Keratinocyte (primary cell): ENCODE results near the gene UNC93A. TPM values are rescaled to one million over a fixed set of nuclear protein-coding genes. Genes with fewer than 3 reads are reported as not detected.

Source experiments
- DNase-seq: peaks from one replicate; pipeline ENCODE4 v3.0.0-alpha.2; 2011; ENCODE audit warnings: low read depth, missing footprints, low spot score
- FAIRE-seq: peaks from 2 replicates; lab custom pipeline; 2011; peaks lifted over from hg19 to GRCh38; lab: Jason Lieb, UNC
- H2AFZ ChIP-seq: 2 replicates; pipeline ENCODE4 v1.6.0; 2012; ENCODE audit warnings: low read length, control low read depth, inconsistent platforms; ENCODE audit not compliant: control insufficient read depth
- H3K27ac ChIP-seq: 2 replicates; pipeline ENCODE4 v1.5.1; 2011; ENCODE audit warnings: low read length; ENCODE audit not compliant: control insufficient read depth, insufficient read depth
- H3K27me3 ChIP-seq: 3 replicates; pipeline ENCODE4 v1.6.0; 2011; ENCODE audit warnings: low read length; ENCODE audit not compliant: control insufficient read depth, insufficient read depth; ENCODE audit errors: extremely low read depth
- H3K36me3 ChIP-seq, 2 experiments: 2 replicates in 1 of 2; 3 replicates in 1 of 2; pipeline ENCODE4 v1.5.1; 2011; ENCODE audit warnings: low read length in 2 of 2, mild to moderate bottlenecking in 1 of 2; ENCODE audit not compliant: control insufficient read depth in 2 of 2, insufficient read depth in 2 of 2; ENCODE audit errors: extremely low read depth in 1 of 2
- H3K4me1 ChIP-seq: 3 replicates; pipeline ENCODE4 v1.5.1; 2011; ENCODE audit warnings: low read length; ENCODE audit not compliant: control insufficient read depth, insufficient read depth; ENCODE audit errors: extremely low read depth
- H3K4me2 ChIP-seq: 3 replicates; pipeline ENCODE4 v1.6.0; 2011; ENCODE audit warnings: low read depth, low read length; ENCODE audit not compliant: control insufficient read depth, insufficient read depth; ENCODE audit errors: extremely low read depth
- H3K4me3 ChIP-seq, 3 experiments: fragments of 200-600 bp in 1 of 3; sonication (generic) in 1 of 3; 2 replicates in 2 of 3; 3 replicates in 1 of 3; pipeline ENCODE4 v1.5.1; 2011 to 2016; ENCODE audit warnings: low read length in 3 of 3, mild to moderate bottlenecking in 3 of 3, control low read depth in 2 of 3, inconsistent platforms in 1 of 3, low read depth in 1 of 3, mixed read lengths in 1 of 3, mixed run types in 1 of 3, moderate library complexity in 1 of 3; ENCODE audit not compliant: control insufficient read depth in 2 of 3, insufficient read depth in 2 of 3; ENCODE audit errors: extremely low read depth in 1 of 3
- H3K79me2 ChIP-seq: 2 replicates; pipeline ENCODE4 v1.6.0; 2012; ENCODE audit warnings: low read length; ENCODE audit not compliant: control insufficient read depth, insufficient read depth
- H3K9ac ChIP-seq: 3 replicates; pipeline ENCODE4 v1.6.0; 2011; ENCODE audit warnings: low read length; ENCODE audit not compliant: control insufficient read depth, insufficient read depth; ENCODE audit errors: extremely low read depth
- H3K9me1 ChIP-seq: 3 replicates; pipeline ENCODE4 v1.6.0; 2011; ENCODE audit warnings: low read length; ENCODE audit not compliant: control insufficient read depth, insufficient read depth; ENCODE audit errors: extremely low read depth
- H3K9me3 ChIP-seq: 2 replicates; pipeline ENCODE4 v1.5.1; 2012; ENCODE audit warnings: low read depth, low read length; ENCODE audit not compliant: control insufficient read depth
- H4K20me1 ChIP-seq: 3 replicates; pipeline ENCODE4 v1.6.0; 2011; ENCODE audit warnings: low read length; ENCODE audit not compliant: control insufficient read depth, insufficient read depth; ENCODE audit errors: extremely low read depth
- EZH2 ChIP-seq: IDR thresholded peaks from one replicate; pipeline ENCODE4 v1.6.1; 2012; ENCODE audit warnings: inconsistent platforms, mild to moderate bottlenecking, low read length, moderate library complexity
- dilution Hi-C: fragments of 300-500 bp; cut with MboI; formaldehyde crosslinking; loops from one replicate; pipeline ENCODE4 v1.7.0; 2020; ENCODE audit warnings: low sequenced_read_pairs; ENCODE audit not compliant: extremely low pct_ligation_motif_present
- polyA plus RNA-seq, 5 experiments: library from polyadenylated mRNA; depleted of rRNA in 3 of 5; stranded (reverse) in 3 of 5; stranded (forward) in 1 of 5; unstranded in 1 of 5; fragments of >200 nt; gene quantifications; 1 replicate in 1 of 5; 2 replicates in 3 of 5; 3 replicates in 1 of 5; pipeline versions ENCODE4 v1.2.1 to v1.2.3, GENCODE V29; 2011 to 2012; ENCODE audit warnings: missing spikeins in 2 of 5, low read depth in 1 of 5, low replicate concordance in 1 of 5
- TF ChIP-seq, protein P1 (sequence below), 3 experiments: IDR thresholded peaks in 1 of 3; conservative IDR thresholded peaks in 1 of 3; optimal IDR thresholded peaks in 1 of 3; 2 replicates in 2 of 3; 3 replicates in 1 of 3; pipeline versions ENCODE3 to v1.5.1; 2011; ENCODE audit warnings: low read length in 3 of 3, mild to moderate bottlenecking in 3 of 3, moderate library complexity in 2 of 3, control low read depth in 1 of 3, inconsistent platforms in 1 of 3; ENCODE audit not compliant: insufficient read depth in 2 of 3; ENCODE audit errors: extremely low read depth in 1 of 3

UNC93A gene
- polyA plus RNA-seq, 1 donor (not counting 4 experiments of a cell fraction or from before 2014, with no cell fraction given) = not detected

DNA sequence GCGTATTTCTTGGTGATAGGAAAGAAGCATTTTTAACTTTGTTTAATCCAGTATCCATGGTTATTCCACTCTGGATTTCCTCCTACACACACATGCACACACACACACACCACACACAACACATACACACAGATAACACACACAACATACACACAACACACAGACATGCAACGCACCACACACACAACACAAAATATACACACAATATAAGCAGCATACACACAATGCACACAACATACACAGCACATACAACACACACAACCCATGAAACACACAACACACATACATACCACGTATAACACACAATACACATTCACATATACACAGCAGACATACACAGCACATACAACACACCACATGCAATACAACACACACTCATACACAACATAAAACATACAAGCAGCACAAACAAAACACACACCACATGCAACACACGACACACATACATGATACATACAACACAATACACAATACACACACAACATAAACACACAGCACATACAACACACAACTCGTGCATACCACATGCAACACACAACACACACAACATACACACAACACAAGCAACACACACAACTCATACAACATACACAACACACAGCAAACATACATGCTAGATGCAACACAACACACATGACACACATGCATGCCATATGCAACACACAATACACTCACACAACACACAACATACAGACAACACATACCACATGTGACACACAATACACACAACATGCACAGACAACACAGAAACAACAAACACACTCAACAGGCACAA is 46.7 kb downstream of the UNC93A start:
- FAIRE-seq = no peak

GRCh38 chr6:167338541-167339117 is 47.5 kb downstream of the UNC93A start:
- no peak overlapping the region for H3K4me2 ChIP-seq
- DNase-seq (no peak), FAIRE-seq (no peak)
- TF ChIP-seq, protein P1, sequence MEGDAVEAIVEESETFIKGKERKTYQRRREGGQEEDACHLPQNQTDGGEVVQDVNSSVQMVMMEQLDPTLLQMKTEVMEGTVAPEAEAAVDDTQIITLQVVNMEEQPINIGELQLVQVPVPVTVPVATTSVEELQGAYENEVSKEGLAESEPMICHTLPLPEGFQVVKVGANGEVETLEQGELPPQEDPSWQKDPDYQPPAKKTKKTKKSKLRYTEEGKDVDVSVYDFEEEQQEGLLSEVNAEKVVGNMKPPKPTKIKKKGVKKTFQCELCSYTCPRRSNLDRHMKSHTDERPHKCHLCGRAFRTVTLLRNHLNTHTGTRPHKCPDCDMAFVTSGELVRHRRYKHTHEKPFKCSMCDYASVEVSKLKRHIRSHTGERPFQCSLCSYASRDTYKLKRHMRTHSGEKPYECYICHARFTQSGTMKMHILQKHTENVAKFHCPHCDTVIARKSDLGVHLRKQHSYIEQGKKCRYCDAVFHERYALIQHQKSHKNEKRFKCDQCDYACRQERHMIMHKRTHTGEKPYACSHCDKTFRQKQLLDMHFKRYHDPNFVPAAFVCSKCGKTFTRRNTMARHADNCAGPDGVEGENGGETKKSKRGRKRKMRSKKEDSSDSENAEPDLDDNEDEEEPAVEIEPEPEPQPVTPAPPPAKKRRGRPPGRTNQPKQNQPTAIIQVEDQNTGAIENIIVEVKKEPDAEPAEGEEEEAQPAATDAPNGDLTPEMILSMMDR (optimal IDR thresholded peaks at IDR 0.05 in 1 of 3, IDR thresholded peaks at IDR 0.05 in 1 of 3, conservative IDR thresholded peaks at IDR 0.05 in 1 of 3; ENCODE audit: extremely low read depth in 1 of 3, insufficient read depth in 2 of 3, low read length in 3 of 3) = no peak
- no peak for TF ChIP-seq EZH2
- H3K79me2 ChIP-seq = no peaks in the 10 kb centered on the region
- H2AFZ ChIP-seq = no peak overlapping the region
- no peaks in the 10 kb centered on the region for H3K9me3 ChIP-seq
- H3K27ac ChIP-seq = no peak overlapping the region
- no peaks in the 10 kb centered on the region for H3K9me1 ChIP-seq
- no peaks in the 10 kb centered on the region for H3K4me1 ChIP-seq
- H3K4me3 ChIP-seq = no peak overlapping the region
- no peaks in the 10 kb centered on the region for H3K27me3 ChIP-seq
- dilution Hi-C loops = no loop called here
- no peaks in the 10 kb centered on the region for H4K20me1 ChIP-seq
- H3K9ac ChIP-seq = no peak overlapping the region
- H3K36me3 ChIP-seq = no peaks in the 10 kb centered on the region

More for the DNA sequence above, 46.7 kb downstream of the UNC93A start:
- Histone ChIP-seq H3K27me3 (no peaks in the 10 kb centered on the region), H2AFZ (no peak overlapping the region), H3K36me3 (no peaks in the 10 kb centered on the region), H3K27ac (no peak overlapping the region), H3K9ac (no peak overlapping the region), H3K9me3 (no peaks in the 10 kb centered on the region), H4K20me1 (no peaks in the 10 kb centered on the region), H3K79me2 (no peaks in the 10 kb centered on the region), H3K9me1 (no peaks in the 10 kb centered on the region), H3K4me2 (no peak overlapping the region), H3K4me3 (no peak overlapping the region), H3K4me1 (no peaks in the 10 kb centered on the region)
- TF ChIP-seq EZH2 = no peak
- TF ChIP-seq, protein P1 (optimal IDR thresholded peaks at IDR 0.05 in 1 of 3, IDR thresholded peaks at IDR 0.05 in 1 of 3, conservative IDR thresholded peaks at IDR 0.05 in 1 of 3; ENCODE audit: extremely low read depth in 1 of 3, insufficient read depth in 2 of 3, low read length in 3 of 3) = no peak
- dilution Hi-C loops = no loop called here
- no peak for DNase-seq
